MCF 10A (cell line): Measurements from ENCODE around the gene TFDP1. TPM values are rescaled to one million over a fixed set of nuclear protein-coding genes. Genes with fewer than 3 reads are reported as not detected.

Experiments used
- BruUV-seq: library from RNA; stranded (reverse); fragments of 400-500 nt; replicated peaks from 2 replicates; lab custom pipeline; 2021; lab: Mats Ljungman, UMichigan
- CTCF ChIA-PET: fragments of 300-600 bp; sonication (Branson Sonifier 250); formaldehyde crosslinking; extraction: SDS; loops from one replicate; lab custom pipeline; 2021; ENCODE audit warnings: antibody characterized with exemption, inconsistent platforms; lab: Yijun Ruan, JAX
- POLR2A ChIA-PET: fragments of 300-600, 350-650 bp; sonication (Branson Sonifier 250); formaldehyde crosslinking; extraction: SDS; loops from one replicate; lab custom pipeline; 2020; ENCODE audit warnings: antibody characterized with exemption, inconsistent platforms; lab: Yijun Ruan, JAX
- DNase-seq: peaks from one replicate; pipeline ENCODE4 v3.0.0-alpha.2; 2018; ENCODE audit not compliant: unreplicated experiment
- H3K27ac Mint-ChIP-seq: one replicate; pipeline ENCODE4 v1.8.0; 2022; ENCODE audit warnings: mild to moderate bottlenecking, low read depth, mixed read lengths; ENCODE audit not compliant: unreplicated experiment
- H3K27me3 Mint-ChIP-seq: one replicate; pipeline ENCODE4 v1.8.0; 2022; ENCODE audit warnings: mixed read lengths; ENCODE audit not compliant: insufficient read depth, unreplicated experiment
- H3K36me3 Mint-ChIP-seq: one replicate; pipeline ENCODE4 v1.8.0; 2022; ENCODE audit warnings: mild to moderate bottlenecking, moderate library complexity, mixed read lengths; ENCODE audit not compliant: insufficient read depth, unreplicated experiment
- H3K4me1 Mint-ChIP-seq: one replicate; pipeline ENCODE4 v1.8.0; 2022; ENCODE audit warnings: mixed read lengths; ENCODE audit not compliant: insufficient read depth, unreplicated experiment
- H3K4me3 Mint-ChIP-seq: one replicate; pipeline ENCODE4 v1.8.0; 2022; ENCODE audit warnings: mild to moderate bottlenecking, moderate library complexity, mixed read lengths; ENCODE audit not compliant: unreplicated experiment
- H3K9me3 Mint-ChIP-seq: one replicate; pipeline ENCODE4 v1.8.0; 2022; ENCODE audit warnings: mixed read lengths; ENCODE audit not compliant: unreplicated experiment
- intact Hi-C: fragments of 100-400 bp; cut with micrococcal nuclease; formaldehyde crosslinking; loops from 2 replicates; pipeline ENCODE4 v1.14.1; 2022
- total RNA-seq: library from RNA; stranded (reverse); gene quantifications from 2 replicates; pipeline ENCODE4 v1.2.3, GENCODE V29; 2022
- TF ChIP-seq, protein P1 (sequence below): fragments of 200-600 bp; IDR thresholded peaks from one replicate; pipeline ENCODE4 v1.8.0; 2022; ENCODE audit warnings: antibody characterized with exemption, mild to moderate bottlenecking; ENCODE audit not compliant: unreplicated experiment

The TFDP1 gene
- total RNA-seq, 1 experiment from 2014 or later = 100 TPM

DNA sequence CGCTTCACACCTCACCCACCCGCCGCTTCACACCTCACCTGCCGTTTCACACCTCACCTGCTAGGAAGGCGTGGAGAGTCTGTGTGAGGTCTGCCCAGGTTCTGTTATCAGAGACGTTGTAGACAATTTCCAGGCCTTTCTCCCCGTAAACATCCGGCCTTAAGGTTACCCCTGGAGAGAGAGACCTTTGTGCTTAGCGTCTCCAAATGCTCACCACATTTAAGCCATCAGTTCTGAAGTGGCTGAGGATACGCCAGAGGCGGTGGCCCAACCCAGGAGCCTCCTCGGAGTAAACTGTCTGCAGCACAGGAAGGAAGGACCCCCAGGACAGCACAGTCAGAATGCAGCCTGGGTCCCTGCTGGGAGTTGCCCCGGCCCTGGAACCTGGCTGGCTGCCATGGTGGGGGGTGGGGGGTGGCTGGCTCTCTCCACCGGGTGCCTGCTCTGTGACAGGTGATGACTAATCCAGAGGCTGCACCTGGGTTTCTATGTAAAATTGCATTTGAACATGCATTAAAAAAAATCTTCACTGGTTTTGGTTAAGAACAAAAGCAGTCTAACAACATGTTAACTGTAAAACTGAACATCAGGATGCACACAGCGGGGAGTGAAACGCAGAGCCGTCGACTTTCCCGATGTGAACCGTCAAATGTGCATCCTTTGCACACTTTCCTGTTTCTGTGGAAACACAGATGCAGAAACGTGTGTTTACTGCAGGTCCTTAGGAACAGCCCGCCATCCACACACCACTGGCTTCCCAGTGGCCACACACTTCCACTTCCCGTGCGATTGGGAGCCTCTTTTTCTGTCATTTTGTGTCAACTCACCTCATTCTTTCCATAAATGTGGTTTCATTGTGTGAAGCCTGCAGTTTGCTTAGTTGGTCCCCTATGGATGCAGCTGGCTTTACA, 69.0 kb downstream of the TFDP1 start:
- Mint-ChIP-seq H3K4me3 (no peak overlapping the region), H3K36me3 (peaks cover 6% of the 10 kb centered on the region), H3K27ac (no peak overlapping the region), H3K4me1 (no peaks in the 10 kb centered on the region), H3K9me3 (no peaks in the 10 kb centered on the region), H3K27me3 (no peaks in the 10 kb centered on the region)
- TF ChIP-seq, protein P1, sequence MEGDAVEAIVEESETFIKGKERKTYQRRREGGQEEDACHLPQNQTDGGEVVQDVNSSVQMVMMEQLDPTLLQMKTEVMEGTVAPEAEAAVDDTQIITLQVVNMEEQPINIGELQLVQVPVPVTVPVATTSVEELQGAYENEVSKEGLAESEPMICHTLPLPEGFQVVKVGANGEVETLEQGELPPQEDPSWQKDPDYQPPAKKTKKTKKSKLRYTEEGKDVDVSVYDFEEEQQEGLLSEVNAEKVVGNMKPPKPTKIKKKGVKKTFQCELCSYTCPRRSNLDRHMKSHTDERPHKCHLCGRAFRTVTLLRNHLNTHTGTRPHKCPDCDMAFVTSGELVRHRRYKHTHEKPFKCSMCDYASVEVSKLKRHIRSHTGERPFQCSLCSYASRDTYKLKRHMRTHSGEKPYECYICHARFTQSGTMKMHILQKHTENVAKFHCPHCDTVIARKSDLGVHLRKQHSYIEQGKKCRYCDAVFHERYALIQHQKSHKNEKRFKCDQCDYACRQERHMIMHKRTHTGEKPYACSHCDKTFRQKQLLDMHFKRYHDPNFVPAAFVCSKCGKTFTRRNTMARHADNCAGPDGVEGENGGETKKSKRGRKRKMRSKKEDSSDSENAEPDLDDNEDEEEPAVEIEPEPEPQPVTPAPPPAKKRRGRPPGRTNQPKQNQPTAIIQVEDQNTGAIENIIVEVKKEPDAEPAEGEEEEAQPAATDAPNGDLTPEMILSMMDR = no peak
- intact Hi-C loops = no loop called here
- peak; percentile 8 for DNase-seq
- CTCF ChIA-PET = no interaction called here
- POLR2A ChIA-PET = interaction anchor here (0.7 kb wide), 1 partner anchor 41 kb away, joined by 5 read pairs; no protein-coding TSS in a partner anchor
- BruUV-seq = no TSS peak

DNA sequence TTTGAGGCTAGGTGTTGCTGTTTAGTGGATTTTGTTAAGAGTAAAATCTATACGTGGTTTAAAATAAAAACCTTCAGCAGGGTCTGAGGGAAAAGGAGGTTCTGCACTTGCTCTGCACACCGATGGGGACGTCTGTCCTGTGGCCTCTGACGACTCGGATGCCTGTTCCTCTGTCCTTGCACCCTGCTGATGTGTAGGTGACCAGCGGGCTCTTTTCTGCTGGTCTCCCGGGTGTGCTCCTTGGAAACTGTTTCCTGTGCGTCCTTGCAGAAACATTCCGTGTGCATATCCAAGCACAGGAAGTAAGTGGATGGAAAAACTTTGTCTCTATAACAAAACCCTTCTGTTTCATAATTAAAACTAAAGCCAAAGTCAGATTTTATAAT, 69.6 kb downstream of the TFDP1 start:
- Mint-ChIP-seq H3K4me3 (no peak overlapping the region), H3K4me1 (no peaks in the 10 kb centered on the region), H3K27ac (no peak overlapping the region), H3K9me3 (no peaks in the 10 kb centered on the region), H3K27me3 (no peaks in the 10 kb centered on the region), H3K36me3 (peaks cover 6% of the 10 kb centered on the region)
- TF ChIP-seq, protein P1 = no peak
- no TSS peak for BruUV-seq
- intact Hi-C loops = no loop called here
- DNase-seq = no peak
- POLR2A ChIA-PET = interaction anchor here (0.7 kb wide), 1 partner anchor 42 kb away, joined by 5 read pairs; no protein-coding TSS in a partner anchor
- CTCF ChIA-PET = no interaction called here

DNA sequence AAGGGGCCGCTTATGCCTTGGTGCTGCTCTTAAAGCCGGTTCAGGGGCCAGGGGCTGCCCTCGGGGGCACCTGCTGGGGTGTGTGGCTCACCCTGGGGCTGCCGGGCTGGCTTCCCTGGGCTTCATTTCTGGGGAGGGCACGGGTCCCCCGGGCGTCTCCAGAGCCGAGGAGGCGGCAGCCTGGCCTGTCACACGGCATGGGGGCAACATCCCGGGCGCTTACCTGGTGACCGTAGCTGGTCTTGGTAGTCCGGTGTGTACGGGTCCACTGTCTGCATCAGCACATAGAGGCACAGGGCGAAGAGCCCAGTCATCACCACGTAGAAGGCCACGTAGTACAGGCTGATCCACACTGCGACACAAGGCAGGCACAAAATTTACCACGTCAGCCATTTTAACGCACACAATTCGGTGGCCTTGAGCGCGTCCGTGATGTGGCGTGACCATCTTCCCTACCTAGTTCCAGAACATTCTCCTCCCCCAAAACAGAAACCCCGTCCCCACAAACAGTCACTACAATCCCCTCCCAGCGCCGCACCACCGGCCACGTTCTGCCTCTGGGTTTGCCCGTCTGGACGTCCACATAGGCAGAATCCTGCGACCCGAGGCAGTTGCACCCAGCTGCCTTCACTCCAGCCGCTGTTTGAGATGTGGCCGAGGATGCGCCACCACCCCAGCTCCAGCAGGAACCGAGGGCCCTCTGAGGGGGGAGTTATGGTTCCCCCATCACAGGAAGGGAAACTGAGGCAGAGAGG, 70.2 kb downstream of the TFDP1 start:
- peaks cover under 1% of the 10 kb centered on the region for H3K27me3 Mint-ChIP-seq
- no peaks in the 10 kb centered on the region for H3K4me1 Mint-ChIP-seq
- H3K9me3 Mint-ChIP-seq = no peaks in the 10 kb centered on the region
- CTCF ChIA-PET = no interaction called here
- H3K36me3 Mint-ChIP-seq = peaks cover 4% of the 10 kb centered on the region
- TF ChIP-seq, protein P1 = no peak
- H3K27ac Mint-ChIP-seq = no peak overlapping the region
- intact Hi-C loops = no loop called here
- no TSS peak for BruUV-seq
- POLR2A ChIA-PET = no interaction called here
- H3K4me3 Mint-ChIP-seq = no peak overlapping the region
- no peak for DNase-seq

DNA sequence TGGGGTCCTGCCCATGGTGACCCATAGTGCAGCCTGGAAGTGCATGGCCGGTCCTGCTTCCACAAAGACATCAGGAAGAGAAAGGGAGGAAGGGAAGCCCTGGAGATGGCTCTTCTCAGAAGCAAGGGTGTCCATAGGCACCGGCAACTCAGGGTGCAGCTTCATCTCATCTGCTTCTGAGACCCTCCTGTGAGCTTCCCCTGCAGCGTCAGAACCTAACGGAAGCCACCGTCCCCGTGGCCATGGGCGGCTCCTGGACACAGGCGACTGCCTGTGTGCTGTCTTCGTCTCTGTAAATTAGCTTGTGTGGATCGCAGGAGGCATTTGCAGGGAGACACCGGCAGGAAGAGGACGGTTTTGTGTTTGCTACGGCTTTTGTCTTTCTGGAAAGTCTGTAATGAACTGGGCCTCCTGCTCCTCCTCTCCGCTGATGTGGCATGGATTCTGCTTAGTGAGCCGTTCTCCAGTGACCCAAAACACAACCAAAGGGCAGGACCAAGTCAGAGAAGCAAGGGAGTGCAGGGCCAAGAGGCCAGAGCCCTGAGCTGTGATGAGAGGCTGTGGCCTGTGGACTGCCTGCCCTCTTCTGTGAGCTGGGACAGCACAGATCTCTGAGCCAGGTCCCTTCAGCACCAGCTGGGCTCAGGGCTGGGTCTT, 70.9 kb downstream of the TFDP1 start:
- peaks cover 1% of the 10 kb centered on the region for H3K9me3 Mint-ChIP-seq
- ChIA-PET CTCF (no interaction called here), POLR2A (no interaction called here)
- H3K4me1 Mint-ChIP-seq = no peaks in the 10 kb centered on the region
- TF ChIP-seq, protein P1 = no peak
- no peak for DNase-seq
- BruUV-seq = no TSS peak
- intact Hi-C loops = no loop called here
- H3K4me3 Mint-ChIP-seq = no peak overlapping the region
- H3K27me3 Mint-ChIP-seq = peaks cover 8% of the 10 kb centered on the region
- H3K36me3 Mint-ChIP-seq = no peaks in the 10 kb centered on the region
- no peak overlapping the region for H3K27ac Mint-ChIP-seq
